ENCODE results near the gene ASPSCR1.

ASPSCR1 gene

DNA sequence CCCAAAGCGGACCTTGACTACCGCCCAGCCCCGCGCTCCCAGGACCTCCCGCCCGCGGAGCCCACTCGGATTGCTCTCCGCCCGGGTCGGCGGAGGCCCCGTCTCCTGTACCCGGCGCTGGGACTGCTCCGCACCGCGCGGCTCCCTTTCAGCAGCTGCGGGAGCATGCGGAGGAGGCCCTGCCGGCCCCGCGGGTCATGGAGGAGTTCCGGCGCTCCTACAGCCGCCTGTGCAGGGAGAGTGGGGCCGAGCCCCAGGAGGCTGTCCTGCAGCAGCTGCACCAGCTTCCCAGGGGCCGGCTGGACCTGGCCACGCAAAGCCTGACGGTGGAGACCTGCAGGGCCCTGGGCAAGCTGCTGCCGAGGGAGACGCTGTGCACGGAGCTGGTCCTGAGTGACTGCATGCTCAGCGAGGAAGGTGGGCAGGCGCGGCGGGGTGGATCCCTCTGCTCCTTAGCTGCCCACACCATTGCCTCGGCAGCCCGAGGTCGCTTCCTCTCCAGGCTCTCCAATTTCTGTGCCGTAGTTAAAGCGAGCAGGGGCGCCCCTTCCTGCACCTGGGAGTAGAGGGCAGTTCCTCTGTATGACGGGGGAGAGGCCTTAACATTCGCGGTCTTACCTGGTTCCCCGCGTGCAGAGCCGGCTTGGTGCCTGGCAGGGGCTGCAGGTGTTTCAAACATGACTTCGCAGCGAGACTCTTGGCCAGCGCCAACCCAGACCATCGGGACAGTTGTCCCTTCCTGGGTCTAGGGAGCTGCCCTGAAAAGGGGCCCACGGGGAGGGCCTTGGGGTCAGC is 46.2 kb downstream of the ASPSCR1 start:
- in situ Hi-C loops (cut with MboI; ENCODE audit: low sequenced_read_pairs): no loop called here

DNA sequence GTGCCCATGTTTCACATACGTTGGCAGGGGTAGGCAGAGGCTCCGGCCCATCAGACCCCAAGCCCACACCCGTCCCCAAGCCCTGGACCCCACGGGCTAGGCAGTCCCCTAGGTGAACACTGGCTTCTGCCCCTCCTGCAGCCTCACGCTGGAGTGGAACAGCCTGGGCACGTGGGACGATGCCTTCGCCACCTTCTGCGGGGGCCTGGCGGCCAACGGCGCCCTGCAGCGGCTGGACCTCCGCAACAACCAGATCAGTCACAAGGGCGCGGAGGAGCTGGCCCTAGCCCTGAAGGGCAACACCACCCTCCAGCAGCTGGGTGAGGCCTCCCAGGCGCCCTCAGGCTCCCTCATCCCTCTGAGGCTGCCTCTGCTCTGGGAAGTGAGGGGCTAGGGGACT is 47.4 kb downstream of the ASPSCR1 start:
- in situ Hi-C loops (cut with MboI; ENCODE audit: low sequenced_read_pairs): no loop called here

DNA sequence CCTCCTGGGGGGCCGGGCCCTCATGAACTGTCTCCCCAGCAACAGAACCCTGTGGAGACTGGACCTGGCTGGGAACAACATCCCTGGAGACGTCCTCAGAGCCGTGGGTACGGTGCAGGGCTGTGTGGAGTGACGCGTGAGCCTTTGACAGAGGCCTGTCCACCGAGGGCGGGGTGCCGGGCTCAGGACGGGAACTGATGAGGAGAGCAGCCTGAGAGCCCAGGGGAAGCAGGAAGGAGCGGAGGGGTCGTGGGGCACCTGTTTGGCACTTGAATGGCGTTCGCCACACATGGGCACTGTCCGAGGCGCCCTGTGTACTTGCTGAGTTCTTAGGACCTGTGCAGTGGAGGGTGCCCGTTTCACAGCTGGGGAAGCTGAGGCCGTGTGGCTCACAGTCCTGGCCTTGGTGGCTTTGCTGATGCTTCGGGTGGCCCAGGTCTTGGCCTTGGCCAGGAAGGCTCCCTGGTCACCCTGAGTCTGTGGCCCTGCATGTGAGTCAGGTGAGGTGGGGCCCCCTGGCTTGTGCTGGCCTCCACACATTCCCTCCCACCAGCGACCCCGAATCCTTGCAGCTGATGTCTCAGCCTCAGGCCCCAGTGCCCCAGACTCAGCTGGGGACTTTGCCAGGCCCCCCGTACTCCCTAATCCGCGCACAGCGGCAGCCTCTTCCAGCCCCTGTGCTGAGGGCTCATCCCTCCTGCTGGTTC is 48.1 kb downstream of the ASPSCR1 start:
- in situ Hi-C loops (cut with MboI; ENCODE audit: low sequenced_read_pairs): no loop called here

DNA sequence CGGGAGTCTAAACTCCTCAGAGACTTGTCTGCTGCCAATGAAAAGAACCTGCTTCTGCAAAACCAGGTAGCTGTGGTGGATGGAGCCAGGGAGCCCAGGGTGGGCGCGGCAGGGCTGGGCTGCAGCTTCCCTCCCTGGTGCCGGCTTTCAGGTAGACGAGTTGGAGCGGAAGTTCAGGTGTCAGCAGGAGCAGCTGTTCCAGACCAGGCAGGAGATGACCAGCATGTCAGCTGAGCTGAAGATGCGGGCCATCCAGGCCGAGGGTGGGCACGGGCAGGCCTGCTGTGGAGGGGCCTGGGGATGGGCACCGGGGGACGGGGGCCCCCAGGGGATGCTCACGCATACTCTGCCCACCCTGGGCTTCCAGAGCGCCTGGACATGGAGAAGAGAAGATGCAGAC is 50.8 kb downstream of the ASPSCR1 start:
- in situ Hi-C loops (cut with MboI; ENCODE audit: low sequenced_read_pairs): no loop called here

DNA sequence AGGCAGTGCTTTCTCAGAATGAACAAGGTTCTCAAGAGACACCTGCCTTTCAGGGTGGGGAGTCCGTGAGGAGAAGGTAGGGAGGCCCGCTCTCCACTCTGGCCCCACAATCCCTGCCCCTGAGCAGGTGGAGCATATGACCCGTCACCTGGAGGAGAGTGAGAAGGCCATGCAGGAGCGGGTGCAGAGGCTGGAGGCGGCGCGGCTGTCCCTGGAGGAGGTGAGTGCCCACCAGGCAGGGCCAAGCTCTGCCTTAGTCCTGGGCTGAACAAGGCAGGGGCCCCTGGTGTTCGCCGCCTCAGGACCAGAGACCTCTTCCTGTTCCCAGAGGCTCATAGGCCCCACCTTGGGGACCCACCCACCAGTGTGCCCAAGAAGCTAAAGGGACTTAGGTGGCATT is 51.5 kb downstream of the ASPSCR1 start:
- in situ Hi-C loops (cut with MboI; ENCODE audit: low sequenced_read_pairs): no loop called here

DNA sequence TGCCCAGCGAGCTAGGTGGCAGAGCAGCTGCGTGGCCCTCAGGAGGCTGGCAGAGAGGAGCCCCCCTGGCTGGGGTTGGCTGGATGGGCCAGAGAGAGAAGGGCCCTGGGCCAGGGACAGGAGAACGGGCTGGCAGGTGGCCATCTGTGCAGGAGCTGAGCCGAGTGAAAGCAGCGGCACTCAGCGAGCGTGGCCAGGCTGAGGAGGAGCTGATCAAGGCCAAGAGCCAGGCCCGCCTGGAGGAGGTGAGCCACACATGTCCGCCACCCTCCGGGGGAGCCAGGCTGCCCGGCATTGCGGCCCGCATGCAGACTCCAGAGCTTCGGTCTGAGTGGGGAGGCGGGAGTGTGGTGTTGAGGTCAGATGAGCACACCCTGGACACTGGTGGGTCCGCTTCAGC is 52.0 kb downstream of the ASPSCR1 start:
- in situ Hi-C loops (cut with MboI; ENCODE audit: low sequenced_read_pairs): no loop called here

DNA sequence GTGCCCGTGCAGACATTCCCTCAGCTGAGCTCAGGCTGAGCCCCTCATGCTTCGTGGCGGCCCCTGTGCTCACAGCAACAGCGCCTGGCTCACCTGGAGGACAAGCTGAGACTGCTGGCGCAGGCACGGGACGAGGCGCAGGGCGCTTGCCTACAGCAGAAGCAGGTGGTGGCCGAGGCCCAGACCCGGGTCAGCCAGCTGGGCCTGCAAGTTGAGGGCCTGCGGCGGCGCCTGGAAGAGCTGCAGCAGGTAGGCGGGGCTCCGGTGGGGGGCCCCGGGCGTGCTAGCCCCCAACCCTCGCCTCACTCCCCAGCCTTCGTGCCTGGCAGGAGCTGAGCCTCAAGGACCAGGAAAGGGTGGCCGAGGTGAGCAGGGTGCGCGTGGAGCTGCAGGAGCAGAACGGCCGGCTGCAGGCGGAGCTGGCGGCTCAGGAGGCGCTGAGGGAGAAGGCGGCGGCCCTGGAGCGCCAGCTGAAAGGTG is 52.6 kb downstream of the ASPSCR1 start:
- in situ Hi-C loops (cut with MboI; ENCODE audit: low sequenced_read_pairs): no loop called here

DNA sequence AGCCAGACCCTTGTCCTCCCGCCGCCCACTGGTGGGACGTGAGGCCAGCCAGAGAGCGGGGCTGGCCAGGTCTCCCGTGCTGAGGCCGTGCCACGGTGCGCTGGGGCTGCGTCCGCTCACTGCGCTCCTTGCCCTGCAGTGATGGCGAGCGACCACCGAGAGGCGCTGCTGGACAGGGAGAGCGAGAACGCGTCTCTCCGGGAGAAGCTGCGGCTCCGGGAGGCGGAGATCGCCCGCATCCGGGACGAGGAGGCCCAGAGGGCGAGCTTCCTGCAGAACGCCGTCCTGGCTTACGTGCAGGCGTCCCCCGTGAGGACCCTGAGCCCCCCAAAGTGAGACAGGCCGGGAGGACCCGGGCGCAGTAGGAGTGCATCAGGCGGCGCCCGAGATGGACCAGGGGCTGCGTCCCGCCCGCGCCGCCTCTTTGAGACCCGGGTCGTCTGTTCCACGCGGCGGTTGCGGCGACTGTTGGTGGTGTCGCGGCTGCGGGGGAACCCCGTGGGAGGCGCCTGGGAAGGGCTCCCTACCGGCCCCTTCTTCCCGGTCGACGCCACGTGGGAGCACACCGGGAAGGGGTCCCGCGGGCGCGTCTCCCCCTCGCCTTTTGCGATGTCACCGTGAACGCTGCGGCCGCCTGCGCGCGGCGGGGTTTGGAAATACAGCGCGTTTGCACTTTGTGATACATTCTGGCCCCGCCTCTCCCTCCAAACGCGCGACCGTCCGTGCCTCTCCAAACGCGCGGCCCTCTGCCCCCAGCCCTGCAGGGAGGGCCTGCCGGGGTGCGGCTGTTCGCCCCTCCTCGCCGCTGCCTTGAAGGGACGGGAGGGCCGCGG is 53.3 kb downstream of the ASPSCR1 start:
- in situ Hi-C loops (cut with MboI; ENCODE audit: low sequenced_read_pairs): no loop called here

DNA sequence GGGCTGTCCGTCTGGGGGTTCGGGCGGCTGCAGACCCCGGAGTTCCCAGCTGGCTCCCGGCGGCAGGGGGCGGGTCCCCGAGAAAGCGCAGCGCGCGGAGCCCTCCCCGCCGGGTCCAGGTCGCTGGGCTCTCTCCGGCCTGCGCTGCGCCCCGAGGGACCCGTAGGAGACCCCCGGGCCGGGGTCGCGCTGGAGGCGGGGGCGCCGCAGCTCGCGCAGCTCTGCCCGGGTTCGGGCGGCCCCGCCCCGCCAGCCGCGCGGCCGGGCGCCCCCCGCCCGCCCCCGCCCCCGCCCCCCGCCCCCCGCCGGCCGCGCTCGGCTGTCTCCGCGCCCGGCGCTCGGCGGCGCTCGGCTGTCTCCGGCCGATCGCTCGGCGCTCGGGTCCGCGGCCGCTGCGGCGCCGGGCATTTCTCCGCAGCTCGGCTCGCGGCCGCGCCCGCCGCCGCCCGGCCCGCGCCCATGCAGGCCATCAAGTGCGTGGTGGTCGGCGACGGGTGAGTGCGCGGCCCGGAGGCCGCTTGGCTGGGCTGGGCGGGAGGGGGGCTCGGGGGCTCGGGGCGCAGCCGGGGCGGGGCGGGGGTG is 54.0 kb downstream of the ASPSCR1 start, which contains the start of gene RAC3:
Gene RAC3 (plus strand): TSS at position 376 of the 582 bp plus-strand sequence. CDS start 84 bp downstream, at position 460.
- in situ Hi-C loops (cut with MboI; ENCODE audit: low sequenced_read_pairs): no loop called here

DNA sequence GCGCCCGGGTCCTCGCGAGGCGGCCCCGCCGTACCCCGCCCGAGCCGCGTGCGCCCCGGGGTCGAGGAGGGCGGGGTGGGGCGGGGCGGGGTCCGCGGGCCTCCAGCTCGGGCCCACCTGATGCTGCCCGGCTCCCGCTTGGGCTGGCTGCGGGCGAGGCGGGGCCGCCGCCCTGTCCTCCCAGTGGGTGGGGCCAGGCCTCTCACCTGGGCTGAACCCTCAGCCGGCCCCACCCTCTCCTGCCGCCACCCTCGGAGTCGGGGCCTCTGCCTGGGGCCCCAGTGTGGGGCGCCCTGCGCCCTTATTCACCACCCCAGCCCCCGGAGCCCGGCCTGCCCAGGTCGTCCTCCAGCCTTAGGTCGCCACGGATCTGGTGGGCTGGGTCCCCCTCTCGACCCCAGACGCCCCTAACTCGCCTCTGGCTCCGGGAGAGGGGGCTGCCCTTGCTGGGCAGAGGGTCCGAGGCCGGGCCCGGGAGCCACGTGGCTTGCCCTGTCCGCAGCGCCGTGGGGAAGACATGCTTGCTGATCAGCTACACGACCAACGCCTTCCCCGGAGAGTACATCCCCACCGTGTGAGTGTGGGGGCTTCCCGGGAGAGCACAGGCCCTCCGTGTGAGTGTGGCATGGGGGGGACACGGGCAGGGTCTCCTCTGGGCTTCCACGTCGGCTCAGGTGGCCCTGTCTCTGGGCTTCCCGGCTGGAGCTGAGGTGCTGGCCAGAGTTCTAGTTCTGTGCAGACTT is 54.6 kb downstream of the ASPSCR1 start:
- in situ Hi-C loops (cut with MboI; ENCODE audit: low sequenced_read_pairs): no loop called here

DNA sequence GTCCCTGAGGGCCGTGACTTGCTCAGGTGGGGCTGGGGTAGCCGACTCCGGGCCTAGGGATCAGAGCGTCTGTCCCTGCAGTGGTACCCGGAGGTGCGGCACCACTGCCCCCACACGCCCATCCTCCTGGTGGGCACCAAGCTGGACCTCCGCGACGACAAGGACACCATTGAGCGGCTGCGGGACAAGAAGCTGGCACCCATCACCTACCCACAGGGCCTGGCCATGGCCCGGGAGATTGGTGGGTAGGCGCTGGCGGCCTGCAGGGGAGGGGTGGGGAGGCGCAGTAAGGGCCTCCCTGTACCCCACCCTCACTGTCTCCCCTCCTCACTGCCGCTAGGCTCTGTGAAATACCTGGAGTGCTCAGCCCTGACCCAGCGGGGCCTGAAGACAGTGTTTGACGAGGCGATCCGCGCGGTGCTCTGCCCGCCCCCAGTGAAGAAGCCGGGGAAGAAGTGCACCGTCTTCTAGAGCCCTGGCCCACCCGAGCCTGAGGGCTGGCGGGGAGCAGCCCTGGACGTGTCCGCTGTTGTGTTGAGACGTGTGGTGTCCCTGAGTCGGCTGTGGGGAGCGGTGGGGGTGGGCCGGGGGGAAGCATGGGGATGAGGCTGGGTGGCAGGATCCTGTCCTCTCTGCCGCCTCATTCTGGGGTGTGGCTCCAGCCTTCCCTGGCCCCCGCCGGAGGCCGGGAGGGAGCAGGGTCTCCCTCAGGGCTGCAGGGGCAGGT is 56.1 kb downstream of the ASPSCR1 start:
- in situ Hi-C loops (cut with MboI; ENCODE audit: low sequenced_read_pairs): no loop called here

DNA sequence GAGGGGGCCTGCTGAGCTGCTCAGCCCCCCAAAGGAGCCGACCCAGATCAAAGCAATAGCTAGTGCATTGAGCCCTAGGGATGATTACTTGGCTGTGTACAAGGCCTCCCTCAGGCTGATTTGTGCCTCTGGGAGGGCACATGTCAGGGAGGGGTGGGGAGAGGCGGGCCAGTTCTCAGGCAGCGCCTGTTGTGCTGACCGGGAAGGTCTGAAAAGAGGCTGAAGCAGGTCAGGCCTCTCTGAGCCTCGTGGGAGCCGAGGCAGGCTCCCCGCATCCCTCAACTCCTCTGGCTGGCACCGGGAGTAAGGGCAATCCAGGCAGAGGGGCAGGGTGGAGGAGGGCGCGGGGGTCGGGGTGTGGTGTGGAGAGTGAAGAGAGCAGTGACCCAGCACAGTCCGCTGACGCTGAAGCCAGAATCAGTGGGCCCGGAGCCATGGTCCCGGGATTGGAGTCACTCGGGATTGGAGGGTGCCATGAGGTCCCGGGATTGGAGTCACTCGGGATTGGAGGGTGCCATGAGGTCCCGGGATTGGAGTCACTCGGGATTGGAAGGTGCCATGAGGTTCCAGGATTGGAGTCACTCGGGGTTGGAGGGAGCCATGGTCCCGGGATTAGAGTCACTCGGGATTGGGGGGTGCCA is 57.1 kb downstream of the ASPSCR1 start:
- in situ Hi-C loops (cut with MboI; ENCODE audit: low sequenced_read_pairs): no loop called here

DNA sequence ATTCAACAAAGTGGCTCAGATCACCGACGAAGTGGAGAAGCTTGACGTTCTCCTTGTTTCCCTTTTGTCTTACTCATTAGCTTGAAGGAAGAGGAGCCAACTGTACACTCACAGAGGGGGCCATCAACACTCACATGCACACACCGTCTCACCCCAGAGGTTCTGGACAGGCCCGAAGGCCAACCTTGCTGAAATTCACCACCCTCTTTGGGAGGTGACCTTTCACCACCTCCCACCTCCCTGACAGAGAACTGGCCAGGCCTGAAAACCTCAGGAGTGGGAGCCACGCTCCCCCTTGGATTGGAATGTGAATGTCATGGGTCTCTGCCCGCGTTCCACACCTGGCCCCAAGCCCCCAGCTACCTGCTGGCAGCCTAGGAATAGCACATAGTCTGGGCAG is 58.1 kb downstream of the ASPSCR1 start:
- in situ Hi-C loops (cut with MboI; ENCODE audit: low sequenced_read_pairs): no loop called here

DNA sequence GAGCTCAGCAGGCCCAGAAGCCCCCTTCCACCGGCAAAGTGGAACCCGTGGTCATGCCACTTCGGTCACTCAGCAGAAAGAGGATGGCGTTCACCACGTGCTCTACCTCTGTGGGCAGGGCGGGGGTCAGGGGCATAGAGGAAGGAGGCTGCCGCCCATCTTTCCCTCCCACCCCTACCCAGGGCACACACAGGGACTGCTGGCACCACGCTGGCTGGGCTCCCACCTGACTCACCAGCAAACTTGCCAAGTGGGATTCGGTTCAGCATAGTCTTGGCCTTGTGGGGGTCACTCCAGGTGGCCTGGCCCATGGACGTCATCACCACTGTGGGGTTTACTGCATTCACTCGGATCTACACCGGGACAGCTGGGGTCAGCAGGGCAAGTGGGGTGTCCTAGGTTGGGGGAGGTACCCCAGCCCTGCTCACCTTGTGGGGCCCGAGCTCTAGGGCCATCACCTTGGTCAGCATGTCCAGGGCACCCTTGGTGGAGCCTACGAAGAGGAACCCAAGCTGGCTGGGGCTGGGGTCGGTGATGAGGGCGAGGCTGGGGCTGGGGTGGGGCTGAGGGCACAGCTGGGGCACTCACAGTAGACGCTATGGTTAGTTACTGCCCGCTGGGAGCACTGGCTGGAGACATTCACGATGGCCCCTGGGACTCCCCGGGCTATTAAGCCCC is 58.7 kb downstream of the ASPSCR1 start:
- in situ Hi-C loops (cut with MboI; ENCODE audit: low sequenced_read_pairs): no loop called here

DNA sequence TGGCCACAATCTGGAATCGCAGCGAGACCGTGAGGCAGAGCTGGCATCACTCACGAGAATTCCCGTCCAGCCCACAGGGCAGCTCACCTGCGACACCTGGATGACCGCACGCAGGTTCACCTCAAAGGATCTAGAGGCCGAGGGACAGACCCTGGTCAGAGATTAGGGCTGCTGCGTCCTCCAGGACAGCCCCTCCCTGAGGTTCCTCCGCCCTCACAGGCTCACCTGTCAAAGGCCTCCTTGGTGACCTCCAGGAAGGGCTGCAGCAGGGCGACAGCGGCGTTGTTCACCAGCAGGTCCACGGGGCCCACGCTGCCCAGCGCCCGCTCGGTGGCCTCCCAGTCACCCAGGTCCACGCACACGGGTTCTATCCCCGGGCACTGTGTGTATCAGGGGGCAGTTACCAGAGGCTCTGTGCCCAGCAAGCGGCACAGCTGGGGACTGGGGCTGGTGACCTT is 59.2 kb downstream of the ASPSCR1 start:
- in situ Hi-C loops (cut with MboI; ENCODE audit: low sequenced_read_pairs): no loop called here

DNA sequence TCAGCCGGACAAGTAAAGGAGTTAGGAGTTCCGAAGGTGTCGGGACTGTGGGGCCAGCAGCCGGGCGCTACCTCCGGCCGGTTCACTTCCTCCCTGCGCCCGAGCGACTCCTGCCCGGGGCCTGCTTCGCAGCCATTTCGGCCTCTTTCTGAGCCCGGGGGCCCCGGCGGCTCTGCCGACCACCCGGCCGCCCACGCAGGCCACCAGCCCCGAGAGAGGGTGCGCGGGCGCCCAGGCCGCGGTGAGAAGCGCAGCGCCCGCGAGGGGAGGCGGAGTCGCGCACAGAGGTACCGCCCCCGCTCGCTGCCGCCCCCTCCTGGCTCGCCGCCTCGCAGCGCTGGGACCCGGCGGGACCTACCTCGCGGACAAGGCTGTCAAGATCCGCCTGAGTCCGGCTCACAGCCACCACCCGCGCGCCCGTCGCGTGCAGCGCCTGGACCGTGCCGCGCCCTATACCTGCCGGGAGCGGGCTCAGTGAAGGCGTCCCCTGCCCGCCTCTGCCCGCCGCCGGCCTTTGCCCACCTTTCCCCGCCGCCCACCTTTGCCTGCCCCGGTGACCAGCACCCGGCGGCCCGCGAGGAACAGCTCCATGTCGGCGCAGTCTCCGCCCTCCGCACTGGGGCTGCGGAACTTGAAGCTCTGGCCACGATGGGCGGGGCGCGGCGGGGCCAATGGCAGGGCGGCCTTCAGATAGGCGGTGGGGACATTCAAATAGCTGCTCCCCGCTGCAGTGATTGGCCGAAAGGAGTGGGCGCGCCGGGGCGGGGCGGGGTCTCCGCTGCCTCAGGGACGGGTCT is 59.9 kb downstream of the ASPSCR1 start, which contains the start of gene DCXR:
Gene DCXR (minus strand): TSS at position 606 of the 797 bp plus-strand sequence. CDS start 15 bp downstream, at position 591.
- in situ Hi-C loops (cut with MboI; ENCODE audit: low sequenced_read_pairs): no loop called here

DNA sequence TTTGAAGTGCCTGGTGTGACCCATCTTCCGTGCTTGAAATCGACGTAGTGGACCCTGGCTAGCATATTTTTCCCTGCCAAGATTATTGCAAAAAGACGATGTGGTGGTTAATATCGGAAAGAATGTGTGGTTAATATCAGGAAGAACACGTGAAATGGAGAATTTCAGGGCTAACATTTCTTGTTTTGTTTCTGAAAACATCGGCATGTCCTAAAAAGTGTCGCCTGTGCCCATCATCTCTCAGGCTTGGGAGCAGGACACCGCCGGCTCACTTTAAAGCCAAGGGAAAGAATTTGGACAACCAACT is 60.4 kb downstream of the ASPSCR1 start:
- in situ Hi-C loops (cut with MboI; ENCODE audit: low sequenced_read_pairs): no loop called here

Measured in HL-60/S4 treated with phorbol 12-myristate 13-acetate at 8.2 ng/mL for 4 days and 3 days (cell line).